Measurements from ENCODE around the gene PDZD7. TPM values are rescaled to one million over a fixed set of nuclear protein-coding genes. Genes with fewer than 3 reads are reported as not detected.
A peak's percentile ranks its signal among the peaks of the same experiment; 100 is the strongest.

PDZD7 gene
- total and polyA plus RNA-seq, 2 of the 8 experiments (the other 6 are each of a cell fraction or from before 2014, with no cell fraction given), result 0.88 to 1.6 TPM

- Histone ChIP-seq H2BK5ac (ENCODE audit: low read depth, low read length) (no peak overlapping the region), H3K9me3 (ENCODE audit: insufficient read depth in 2 of 2, low read depth in 1 of 2, low read length in 1 of 2) (no peaks in the 10 kb centered on the region), H2BK20ac (ENCODE audit: low read length) (no peak overlapping the region), H3K27me3 (replicated peaks in 1 of 4; ENCODE audit: control insufficient read depth in 3 of 4, extremely low read depth in 1 of 4, insufficient read depth in 3 of 4, low read length in 3 of 4) (peaks cover 53 to 67% (median 61%) of the 10 kb centered on the region in 4 experiments), H3K9ac (replicated peaks in 1 of 4; ENCODE audit: extremely low read depth in 1 of 4, low read depth in 3 of 4, low read length in 3 of 4) (no peak overlapping the region), H2BK15ac (ENCODE audit: low read length) (no peak overlapping the region), H3K56ac (replicated peaks; ENCODE audit: insufficient read length, low read depth, low read length) (no peak overlapping the region), H4K5ac (ENCODE audit: insufficient read length, low read depth, low read length) (no peak overlapping the region), H2BK12ac (ENCODE audit: low read depth, low read length) (peak overlapping the region; percentile 22; the same call in 1 of the 2 replicates), H3K4me3 (ENCODE audit: extremely low read depth in 1 of 4, insufficient read depth in 2 of 4, low read depth in 3 of 4, low read length in 4 of 4) (peak overlapping the region in 3 of 4 experiments; percentile 45 to 90 (median 64); a peak in 5 of 8 replicates), H3K4me1 (replicated peaks in 1 of 4; ENCODE audit: control insufficient read depth in 3 of 4, insufficient read depth in 4 of 4, low read length in 3 of 4) (peaks cover 4 to 35% (median 23%) of the 10 kb centered on the region in 4 experiments), H3K27ac (ENCODE audit: low read depth, low read length) (no peak overlapping the region), H3K23me2 (ENCODE audit: low read depth, low read length) (peaks cover 29% of the 10 kb centered on the region; the same call in 1 of the 2 replicates), H3K36me3 (ENCODE audit: control insufficient read depth in 2 of 4, insufficient read depth in 4 of 4, low read length in 3 of 4) (no peaks in the 10 kb centered on the region; a peak in 1 of 8 replicates), H2BK120ac (replicated peaks; ENCODE audit: low read depth, low read length) (no peak overlapping the region), H3K18ac (ENCODE audit: extremely low read depth, low read length) (no peak overlapping the region), H4K20me1 (replicated peaks in 1 of 2; ENCODE audit: control insufficient read depth in 1 of 2, insufficient read depth in 2 of 2, low read length in 2 of 2) (peaks cover 0 to 19% of the 10 kb centered on the region in 2 experiments), H3K14ac (ENCODE audit: insufficient read length) (no peak overlapping the region), H3K4ac (replicated peaks; ENCODE audit: insufficient read length, low read depth, low read length) (no peak overlapping the region), H4K8ac (ENCODE audit: extremely low read depth, insufficient read depth, low read length) (no peak overlapping the region), H2AK5ac (ENCODE audit: low read depth, low read length) (peak overlapping the region; percentile 61; the same call in 1 of the 2 replicates), H2AFZ (ENCODE audit: low read length) (no peak overlapping the region), H4K91ac (replicated peaks; ENCODE audit: insufficient read length, low read length) (no peak overlapping the region), H3K79me2 (ENCODE audit: control insufficient read depth in 1 of 2, insufficient read depth in 2 of 2, low read length in 2 of 2) (no peaks in the 10 kb centered on the region), H3K23ac (ENCODE audit: insufficient read length) (no peak overlapping the region), H3K79me1 (ENCODE audit: low read depth, low read length) (no peaks in the 10 kb centered on the region), H3K4me2 (ENCODE audit: insufficient read depth in 1 of 2, low read depth in 2 of 2, low read length in 2 of 2) (peak overlapping the region; percentile 80 to 100)
- 62% methylated on average over 3 of the region's 3 CpGs; no CpG with 5 or more reads in 1 of the 2 experiments for WGBS, 2 experiments (ENCODE audit: extremely low coverage in 1 of 2, insufficient coverage in 1 of 2, insufficient read length in 1 of 2, insufficient replicate concordance in 2 of 2, low coverage in 1 of 2, low lambda C conversion rate in 2 of 2, missing lambda C conversion rate in 1 of 2)
- DNase-seq (ENCODE audit: low read depth in 1 of 2, low spot score in 2 of 2) (no peak), FAIRE-seq (no peak)
- CTCF ChIA-PET (ENCODE audit: partially characterized antibody), result interaction anchor here (0.7 to 59.5 kb wide), 7 partner anchors 9 to 1581 kb away, joined by 3 to 2176 read pairs (median 48); partner anchors contain the start of genes KAZALD1, PDZD7 and SFXN3
- TF ChIP-seq NRF1 (IDR thresholded peaks at IDR 0.05; ENCODE audit: low read depth, low read length) (no peak), MAFK (IDR thresholded peaks at IDR 0.05; ENCODE audit: low read depth, low read length) (no peak), HDAC2 (IDR thresholded peaks at IDR 0.05; ENCODE audit: borderline replicate concordance in 1 of 2, low read depth in 2 of 2, low read length in 2 of 2) (no peak), KDM4A (IDR thresholded peaks at IDR 0.05; ENCODE audit: low read depth, low read length, severe bottlenecking) (no peak), SIN3A (conservative IDR thresholded peaks at IDR 0.05 in 1 of 2, IDR thresholded peaks at IDR 0.05 in 1 of 2; ENCODE audit: low read depth in 1 of 2, low read length in 2 of 2) (no peak), CBX8 (IDR thresholded peaks at IDR 0.05; ENCODE audit: borderline replicate concordance, low read depth, low read length) (no peak), ZNF274 (IDR thresholded peaks at IDR 0.05; ENCODE audit: borderline replicate concordance, extremely low read depth, low read length) (no peak)
- POLR2A ChIA-PET (ENCODE audit: partially characterized antibody), result interaction anchor here (8.4 kb wide), 1 partner anchor 17 kb away, joined by 85 read pairs; no protein-coding TSS in a partner anchor
Observed at GRCh38 chr10:101065481-101066145, 34.7 kb upstream of the PDZD7 start.

Measured in H1 (cell line).